Stromal cell of bone marrow (primary cell): ENCODE data around the gene AGBL4.
A peak's percentile ranks its signal among the peaks of the same experiment; 100 is the strongest.
"Not testable (repeated sequence)": the region's sequence is repeated elsewhere in the genome, so short reads cannot be mapped to it uniquely, and the experiment has no call there.

Experiments
- DNase-seq: peaks from one replicate; pipeline ENCODE4 v3.0.0-alpha.2; 2012; ENCODE audit warnings: low read depth

The AGBL4 gene

DNA sequence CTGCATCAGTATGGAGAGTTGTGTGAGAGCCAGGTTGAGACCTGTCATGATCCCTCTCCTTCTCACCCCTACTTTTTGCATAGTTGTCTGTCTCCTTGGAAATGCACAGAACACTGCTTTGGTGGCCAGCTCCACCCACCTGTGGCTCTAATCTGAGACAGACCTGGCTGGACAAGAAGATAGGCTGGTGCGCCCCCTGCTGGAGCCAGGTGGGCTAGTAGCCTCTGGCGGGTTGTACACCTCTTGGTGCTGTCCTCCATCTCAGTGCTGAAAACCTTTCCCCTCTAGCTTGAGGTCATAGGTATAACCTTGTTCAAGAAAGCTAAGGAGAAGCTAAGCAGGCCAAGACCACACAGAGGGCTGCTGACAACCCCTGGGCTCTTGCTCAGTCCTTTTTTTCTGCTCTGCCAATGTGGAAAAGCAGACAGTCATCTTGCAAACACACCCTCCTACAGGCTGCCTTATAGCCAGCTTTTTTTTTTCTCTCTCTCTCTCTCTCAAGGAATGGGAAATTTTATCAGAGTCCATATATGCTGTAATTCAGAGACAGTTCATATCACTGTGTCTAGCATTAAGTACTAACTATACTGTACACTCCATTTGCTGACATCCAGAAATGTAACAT, 1492.9 kb downstream of the AGBL4 start:
- peak; percentile 2 for DNase-seq

GRCh38 chr1:48527051-48527450, 1496.7 kb downstream of the AGBL4 start:
- no peak for DNase-seq

DNA sequence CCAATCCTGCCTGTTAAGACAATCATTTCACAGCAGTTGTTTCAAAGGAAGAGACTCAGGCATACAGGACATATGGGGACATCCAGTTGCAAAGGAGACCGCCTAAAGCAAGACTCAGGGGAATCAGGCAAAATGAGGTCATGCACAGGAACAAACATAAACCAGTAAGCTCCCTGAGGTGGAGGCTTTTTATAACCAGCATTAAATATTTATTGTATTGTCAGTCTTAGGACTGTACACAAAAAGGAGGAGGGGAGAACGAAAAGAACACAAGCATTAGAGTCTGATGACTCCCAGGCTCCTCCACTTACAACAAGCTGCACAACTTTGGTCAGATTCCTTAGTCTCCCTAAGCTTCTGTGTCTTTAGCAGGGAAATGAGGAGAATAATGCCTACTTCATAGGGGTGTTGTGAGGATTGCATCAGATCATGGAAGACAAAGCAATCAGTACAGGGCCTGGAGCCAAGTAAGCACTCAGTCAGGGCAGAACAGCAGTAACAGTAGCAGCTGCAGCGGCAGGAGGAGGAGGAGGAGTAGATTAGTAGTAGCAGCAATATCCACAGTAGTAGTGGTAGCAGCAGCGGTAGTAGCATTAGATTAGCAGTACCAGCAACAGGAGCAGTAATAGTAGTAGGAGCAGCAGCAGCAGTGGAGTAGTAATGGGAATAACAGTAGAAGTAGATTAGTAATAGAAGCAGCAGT, 1497.6 kb downstream of the AGBL4 start:
- peak; percentile 15 for DNase-seq

DNA sequence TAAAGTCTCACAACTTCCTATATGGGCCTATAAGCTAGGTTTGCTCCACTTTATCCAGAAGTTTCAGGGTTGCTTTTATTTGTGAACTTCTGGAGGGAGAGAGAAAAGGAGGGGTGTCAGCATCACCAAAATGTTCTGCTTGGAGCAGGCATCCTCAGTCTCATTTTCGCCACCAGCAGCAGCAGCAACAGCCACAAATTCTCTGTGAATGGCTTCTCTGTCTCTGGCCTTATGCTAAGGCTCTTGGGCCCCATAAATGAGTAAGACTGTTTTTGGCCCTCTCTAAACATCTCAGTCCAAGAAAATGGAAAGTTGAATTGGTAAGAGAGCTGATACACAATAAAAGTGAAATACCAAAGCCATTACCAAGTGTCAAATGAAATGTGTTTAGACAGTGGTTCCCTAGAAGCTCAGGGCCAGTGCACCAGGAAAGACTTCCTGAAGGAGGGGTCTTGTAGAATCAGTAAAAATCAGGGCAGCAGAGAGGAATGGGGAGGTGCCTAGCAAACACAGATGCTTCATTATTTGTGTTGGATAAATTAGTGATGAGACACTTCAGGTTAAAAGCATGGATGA, 1498.8 kb downstream of the AGBL4 start:
- DNase-seq = peak; percentile 2

DNA sequence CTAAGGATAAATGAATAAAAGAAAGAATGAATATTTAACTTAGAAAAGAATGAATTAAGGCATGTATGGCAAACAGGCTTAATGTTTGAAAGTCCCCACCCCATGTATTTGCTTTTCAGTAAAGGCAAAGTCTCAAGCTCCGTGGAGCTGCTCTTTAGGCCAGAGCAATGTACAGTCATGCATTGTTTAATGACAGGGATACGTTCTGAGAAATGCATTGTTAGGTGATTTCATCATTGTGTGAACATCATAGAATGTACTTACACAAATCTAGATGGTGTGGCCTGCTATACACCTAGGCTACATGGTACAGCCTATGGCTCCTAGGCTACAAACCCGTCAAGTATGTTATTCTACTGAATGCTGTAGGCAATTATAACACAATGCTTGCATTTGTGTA, 1500.2 kb downstream of the AGBL4 start:
- DNase-seq = no peak

GRCh38 chr1:48519896-48520295, 1503.9 kb downstream of the AGBL4 start:
- not testable (repeated sequence) for DNase-seq

DNA sequence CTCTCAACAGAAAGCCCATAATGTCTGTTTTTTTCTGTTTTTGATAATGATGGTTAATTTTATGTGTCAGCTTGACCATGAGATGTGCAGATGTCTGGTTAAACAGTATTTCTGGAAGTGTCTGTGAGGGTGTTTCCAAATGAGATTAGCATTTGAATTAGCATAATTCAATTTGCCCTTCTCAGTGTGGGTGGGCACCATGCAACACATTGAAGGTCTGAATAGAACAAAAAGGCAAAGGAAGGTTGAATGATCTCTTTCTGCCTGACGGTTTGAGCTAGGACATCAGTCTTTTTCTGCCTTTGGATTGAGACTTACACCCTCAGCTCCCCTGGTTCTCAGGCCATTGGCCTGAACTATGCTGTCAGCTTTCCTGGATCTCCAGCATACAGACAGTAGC, 1516.9 kb downstream of the AGBL4 start:
- no peak for DNase-seq

GRCh38 chr1:48500541-48501450, 1523.0 kb downstream of the AGBL4 start:
- DNase-seq = no peak

DNA sequence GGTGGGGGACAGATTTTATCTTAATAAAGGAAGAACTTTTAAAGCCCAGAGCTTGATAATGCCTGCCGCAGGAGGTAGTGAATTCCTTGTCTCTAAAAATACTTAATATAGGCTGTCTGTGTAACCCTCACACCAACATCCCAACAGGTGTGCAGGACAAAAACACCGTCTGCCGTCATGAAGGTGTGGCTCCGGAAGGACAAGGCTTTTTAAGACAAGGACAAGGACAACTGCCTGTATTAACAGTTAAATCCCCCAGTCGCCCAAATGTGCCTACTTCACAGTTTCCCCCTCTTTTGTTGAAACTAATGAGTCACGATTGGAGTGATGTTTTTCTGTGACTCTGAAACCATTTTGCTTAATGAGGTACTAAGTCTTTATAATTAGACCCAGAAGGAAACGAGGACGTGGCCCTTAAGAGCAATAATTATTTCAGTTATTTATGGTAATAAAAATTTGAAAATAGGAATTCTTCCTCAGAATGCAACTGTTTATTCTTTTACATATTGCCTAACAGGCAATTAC, 1524.5 kb downstream of the AGBL4 start:
- DNase-seq = no peak

GRCh38 chr1:48498096-48498791, 1525.5 kb downstream of the AGBL4 start:
- DNase-seq = peak; percentile 53

DNA sequence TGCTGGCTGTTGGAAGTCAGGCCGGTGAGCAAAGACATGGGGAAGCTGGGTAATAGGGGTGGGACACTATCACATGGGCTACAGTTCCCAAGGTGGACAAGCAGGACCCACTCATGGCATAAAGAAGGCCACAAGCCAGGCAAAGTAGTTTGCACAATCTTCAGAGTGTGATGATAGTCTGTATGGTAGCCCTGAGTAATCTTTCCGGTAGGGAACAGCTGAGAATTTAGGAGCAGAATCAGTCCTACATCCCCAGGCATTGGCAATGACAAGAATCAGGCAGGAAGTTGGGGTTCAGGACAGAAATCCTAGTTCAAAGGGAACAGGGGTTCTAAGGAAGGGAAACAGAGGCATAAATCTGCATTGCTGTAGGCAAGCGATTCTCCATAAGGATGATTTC, 1527.8 kb downstream of the AGBL4 start:
- no peak for DNase-seq

DNA sequence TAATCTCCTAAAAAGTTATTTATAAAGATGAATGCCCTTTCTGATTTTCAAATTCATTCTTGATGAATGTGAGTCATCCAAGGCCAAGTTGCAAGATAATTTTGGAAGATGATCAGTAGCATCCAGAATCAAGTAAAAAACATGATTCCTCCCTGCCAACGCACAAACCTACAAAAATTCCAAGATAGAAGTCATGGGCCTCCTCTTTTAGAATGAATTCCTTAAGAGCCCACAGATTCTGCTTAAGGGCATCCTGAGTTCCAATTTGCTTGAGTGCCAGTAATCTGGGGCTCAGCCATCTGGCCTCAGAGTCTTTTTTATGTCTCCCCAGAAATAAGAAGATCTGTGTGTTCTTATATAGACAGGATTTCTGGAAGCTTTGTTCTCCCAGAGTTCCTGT, 1528.6 kb downstream of the AGBL4 start:
- no peak for DNase-seq

DNA sequence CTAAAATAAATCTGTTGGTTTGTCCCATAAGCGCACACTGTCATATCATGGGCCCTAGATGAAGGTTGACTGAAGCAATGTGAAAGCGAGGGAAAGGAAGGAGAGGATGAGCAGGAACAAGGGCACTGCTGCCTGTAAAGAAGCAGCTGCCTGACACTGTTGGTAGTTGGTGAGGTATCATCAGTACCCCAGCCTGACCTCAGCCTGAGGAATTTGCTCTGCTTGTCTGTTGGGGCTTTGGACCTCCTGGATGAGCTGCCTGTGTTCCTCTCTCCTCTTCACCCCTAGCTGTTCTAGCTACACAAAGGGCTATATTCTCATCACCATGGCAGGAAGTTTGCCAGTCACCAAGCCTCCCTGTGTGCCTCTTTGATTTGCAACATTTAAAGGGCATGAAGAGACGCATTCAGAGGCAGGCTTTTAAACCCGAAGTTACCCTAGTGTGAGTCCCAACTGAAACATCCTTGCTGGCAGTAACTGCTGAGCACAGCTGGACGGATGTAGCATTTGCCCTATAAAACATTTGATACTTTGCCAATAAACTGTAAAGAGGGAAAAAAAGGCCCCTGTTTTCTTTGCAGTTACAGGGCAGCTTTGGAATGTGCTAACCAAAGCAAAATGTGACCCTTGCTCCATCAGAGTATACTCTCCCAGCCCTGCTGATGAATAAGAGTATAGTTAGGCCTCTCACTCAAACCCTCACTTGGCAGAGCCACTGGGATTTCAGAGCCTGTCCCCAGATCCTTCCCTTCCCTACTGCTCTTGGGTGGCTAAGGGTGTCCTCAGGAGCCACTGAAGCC, 1529.6 kb downstream of the AGBL4 start:
- DNase-seq = peak; percentile 87

DNA sequence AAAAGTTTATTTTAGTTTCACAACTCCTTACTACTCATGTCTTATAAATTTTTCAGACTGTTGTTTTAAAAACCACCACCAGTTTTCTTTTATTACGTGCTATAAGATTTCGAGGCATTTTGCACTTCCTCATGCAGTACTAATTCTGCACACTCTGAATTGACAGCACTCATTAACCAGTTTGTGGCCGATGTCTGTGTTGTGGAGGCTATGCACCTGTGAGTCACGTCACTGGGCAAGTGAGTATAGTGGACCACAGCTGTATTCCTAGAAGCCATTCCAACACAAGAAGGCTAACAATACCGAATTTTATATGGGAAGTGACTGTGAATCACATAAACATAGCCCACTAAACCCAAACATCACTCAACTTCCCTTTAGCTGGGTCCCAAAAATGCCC, 1530.7 kb downstream of the AGBL4 start:
- DNase-seq = no peak

GRCh38 chr1:48492392-48492791, 1531.4 kb downstream of the AGBL4 start:
- DNase-seq = no peak

DNA sequence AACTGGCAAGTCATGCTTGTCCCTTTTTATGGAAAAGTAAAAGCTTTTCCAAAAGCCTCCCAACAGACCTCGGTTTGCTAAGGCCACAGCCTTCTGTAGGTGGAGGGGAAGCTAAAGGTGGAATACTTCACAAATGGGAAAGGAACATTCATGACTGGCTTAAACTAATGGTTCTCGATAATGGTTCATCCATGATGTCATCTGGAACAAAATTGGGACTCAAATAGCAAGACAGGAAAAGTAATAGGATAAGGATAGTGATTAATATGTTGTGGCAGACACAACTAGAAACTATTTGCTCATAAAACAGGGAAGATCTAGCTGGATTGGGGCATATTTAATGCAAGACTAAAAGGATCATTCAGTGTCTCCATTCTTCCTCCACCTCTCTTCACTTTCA, 1535.0 kb downstream of the AGBL4 start:
- no peak for DNase-seq
